HUES48 (cell line): ENCODE measurements around the gene BEND2.
"Not testable (repeated sequence)": the region's sequence is repeated elsewhere in the genome, so short reads cannot be mapped to it uniquely, and the experiment has no call there.

Source experiments
- H3K27ac ChIP-seq: one replicate; pipeline ENCODE4 v1.7.0; 2013; ENCODE audit warnings: low read depth, low read length, inconsistent platforms
- H3K27me3 ChIP-seq: 2 replicates; pipeline ENCODE4 v1.6.1; 2013; ENCODE audit warnings: mild to moderate bottlenecking, low read length; ENCODE audit not compliant: control insufficient read depth, insufficient read depth
- H3K36me3 ChIP-seq: 2 replicates; pipeline ENCODE4 v1.6.1; 2013; ENCODE audit warnings: low read length; ENCODE audit not compliant: control insufficient read depth, insufficient read depth
- H3K4me1 ChIP-seq: 2 replicates; pipeline ENCODE4 v1.6.1; 2013; ENCODE audit warnings: mild to moderate bottlenecking, low read length; ENCODE audit not compliant: control insufficient read depth, insufficient read depth
- H3K4me3 ChIP-seq: 2 replicates; pipeline ENCODE4 v1.5.1; 2013; ENCODE audit warnings: mild to moderate bottlenecking, low read depth, low read length
- H3K9ac ChIP-seq: 2 replicates; pipeline ENCODE4 v1.6.1; 2013; ENCODE audit warnings: mild to moderate bottlenecking, low read depth, low read length, moderate library complexity
- H3K9me3 ChIP-seq: 2 replicates; pipeline ENCODE4 v1.6.1; 2013; ENCODE audit warnings: low read length; ENCODE audit not compliant: control insufficient read depth, insufficient read depth

Gene BEND2

DNA sequence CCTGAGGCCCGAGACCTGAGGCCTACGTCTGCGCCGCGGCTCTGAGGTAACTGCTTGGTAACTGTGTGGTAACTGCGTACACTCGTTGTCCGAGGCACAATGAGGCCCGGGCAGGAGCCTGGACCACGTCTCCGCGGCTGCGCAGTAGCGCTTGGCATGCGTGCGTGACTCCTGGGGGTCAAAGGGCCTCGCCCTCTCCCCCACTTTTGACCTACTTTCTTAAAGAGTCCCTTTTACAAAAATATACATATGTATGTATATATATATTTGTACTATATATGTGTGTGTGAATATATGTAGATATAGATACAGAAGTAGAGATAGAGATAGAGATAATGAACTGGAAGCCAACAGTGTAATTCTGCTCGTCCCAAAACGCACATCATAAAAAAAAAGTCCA, at the start of gene BEND2:
BEND2 (minus strand) TSS at position 101 of the 400 bp plus-strand sequence. CDS start 136 bp downstream, outside the sequence.
- Histone ChIP-seq H3K9ac (no peak within 1 kb of the TSS), H3K27me3 (no peaks in the 10 kb centered on the region), H3K9me3 (peaks cover 6% of the 10 kb centered on the region; the same call in 1 of the 2 replicates), H3K36me3 (no peaks in the 10 kb centered on the region), H3K4me1 (no peaks in the 10 kb centered on the region), H3K27ac (no peak within 1 kb of the TSS), H3K4me3 (no peak within 1 kb of the TSS)

DNA sequence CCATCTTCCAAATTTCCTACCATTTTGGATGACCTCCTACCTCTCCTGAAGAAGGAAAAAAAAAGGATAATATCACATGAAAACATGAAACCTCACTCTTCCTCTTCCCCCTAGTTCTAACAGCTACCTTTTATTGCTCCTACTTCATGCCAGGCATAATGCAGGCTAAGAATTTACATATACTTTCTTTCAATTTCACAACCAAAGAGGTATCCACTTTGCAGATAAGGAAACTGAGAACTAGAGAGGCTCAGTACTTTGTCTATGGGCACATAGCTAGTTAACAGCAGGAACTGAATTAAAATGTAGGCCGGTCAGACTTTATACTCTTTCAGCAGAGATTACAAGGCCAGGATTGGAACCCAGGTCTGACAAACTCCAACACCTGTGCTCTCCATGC, 34.4 kb upstream of the BEND2 start:
- no peak overlapping the region for H3K9ac ChIP-seq
- peaks cover 9% of the 10 kb centered on the region for H3K9me3 ChIP-seq
- H3K4me1 ChIP-seq, result peaks cover 15% of the 10 kb centered on the region
- no peaks in the 10 kb centered on the region for H3K36me3 ChIP-seq
- H3K4me3 ChIP-seq, result no peak overlapping the region
- H3K27me3 ChIP-seq, result no peaks in the 10 kb centered on the region
- H3K27ac ChIP-seq, result no peak overlapping the region

DNA sequence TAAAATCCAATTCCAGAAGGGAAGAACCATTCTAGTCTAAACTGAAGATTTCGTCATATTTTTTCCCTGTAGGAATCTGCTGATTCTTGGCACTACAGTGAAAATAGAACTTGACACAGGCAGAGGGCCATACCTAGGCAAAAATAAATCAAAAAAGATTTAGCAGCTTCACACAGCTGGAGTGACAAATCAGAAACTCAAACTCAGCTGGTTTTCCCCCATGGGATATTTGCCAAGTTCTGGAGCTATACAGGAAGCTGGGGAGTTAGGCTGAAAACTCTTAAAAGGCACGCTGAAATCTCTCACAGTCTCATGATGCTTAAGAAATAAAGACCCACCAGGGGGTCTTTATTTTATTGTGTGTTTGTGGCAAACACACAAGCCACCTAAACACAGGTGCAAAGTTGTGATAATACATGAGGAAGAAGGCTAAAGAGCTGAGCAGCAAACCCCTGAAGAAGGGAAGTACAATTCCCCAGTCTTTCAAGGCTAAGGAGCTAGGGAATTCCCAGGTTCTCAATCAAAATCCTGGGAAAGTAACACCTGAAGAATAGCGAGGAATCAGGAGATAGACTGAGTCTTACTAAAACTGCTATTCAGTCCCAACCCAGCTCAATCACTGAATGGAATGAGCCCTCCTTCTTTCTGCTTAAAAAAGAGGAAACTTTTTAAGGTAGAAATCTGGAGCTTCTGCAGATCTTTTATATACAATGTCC, 32.1 kb upstream of the BEND2 start:
- Histone ChIP-seq H3K27me3 (no peaks in the 10 kb centered on the region), H3K27ac (peak overlapping the region; percentile 56), H3K9me3 (peaks cover 11% of the 10 kb centered on the region), H3K4me1 (peaks cover 11% of the 10 kb centered on the region), H3K4me3 (no peak overlapping the region), H3K9ac (no peak overlapping the region), H3K36me3 (no peaks in the 10 kb centered on the region)

DNA sequence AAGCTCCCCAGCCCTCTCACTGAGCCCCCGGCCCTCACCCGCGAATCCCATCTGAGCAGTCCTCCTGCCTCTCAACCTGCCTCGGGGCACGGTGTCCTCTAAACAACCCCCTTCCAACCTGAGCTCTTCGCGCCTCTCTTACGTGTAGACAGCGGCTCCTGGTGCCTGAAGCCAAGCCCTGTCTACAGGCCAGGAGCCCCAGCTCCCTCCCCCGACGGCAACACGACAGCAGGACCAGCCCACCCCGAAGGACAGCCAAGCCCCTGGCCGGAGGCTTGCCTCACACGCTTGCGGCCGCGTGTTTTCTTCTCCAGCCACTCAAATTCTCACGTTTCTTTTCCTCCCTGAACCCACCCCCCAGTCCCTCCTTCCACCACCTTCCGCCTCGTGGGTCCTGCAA, 9.0 kb upstream of the BEND2 start:
- H3K36me3 ChIP-seq, H3K27me3 ChIP-seq, H3K4me1 ChIP-seq, H3K9ac ChIP-seq, H3K9me3 ChIP-seq, H3K4me3 ChIP-seq, H3K27ac ChIP-seq: not testable (repeated sequence)

DNA sequence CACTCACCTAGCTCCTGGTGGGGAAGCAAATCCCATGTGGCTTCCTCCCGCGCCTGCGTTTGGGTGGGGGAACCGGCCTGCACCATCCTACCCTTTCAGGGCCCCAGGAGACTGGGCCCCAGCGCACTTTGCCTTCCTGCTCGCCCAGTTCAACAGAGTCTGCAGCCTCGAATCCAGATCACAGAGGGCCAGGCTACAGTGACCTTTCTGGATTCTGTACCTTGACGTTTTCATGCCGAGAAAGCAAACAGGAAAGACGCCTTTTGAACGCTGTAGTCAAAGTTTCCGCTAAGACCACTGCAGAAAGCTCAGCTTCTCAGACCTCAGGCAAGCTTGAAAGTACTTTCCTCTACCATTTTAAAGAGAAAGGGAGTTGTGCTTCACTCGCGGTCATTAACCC, 7.4 kb upstream of the BEND2 start:
- Histone ChIP-seq H3K9ac (no peak overlapping the region), H3K9me3 (peaks cover 6% of the 10 kb centered on the region; the same call in 1 of the 2 replicates), H3K27ac (no peak overlapping the region), H3K4me3 (no peak overlapping the region), H3K27me3 (no peaks in the 10 kb centered on the region), H3K4me1 (no peaks in the 10 kb centered on the region), H3K36me3 (no peaks in the 10 kb centered on the region)

DNA sequence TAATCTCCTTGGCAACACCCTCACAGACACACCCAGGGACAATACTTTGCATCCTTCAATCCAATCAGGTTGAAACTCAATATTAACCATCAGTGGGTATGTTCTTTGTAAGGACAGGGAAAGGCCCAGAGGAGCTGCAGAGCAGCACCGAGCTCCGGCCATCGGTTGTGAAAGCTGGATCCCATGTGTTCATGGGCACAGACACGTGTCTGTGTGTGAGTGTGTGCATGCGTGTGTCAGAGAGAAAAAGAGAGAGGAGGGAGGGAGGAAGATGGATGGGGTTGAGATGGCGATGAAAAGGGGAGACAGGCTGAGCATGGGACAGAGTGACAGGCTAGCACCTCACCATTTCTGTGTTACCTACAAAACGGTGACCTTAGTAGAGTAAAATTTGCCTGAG, 6.8 kb upstream of the BEND2 start:
- Histone ChIP-seq H3K4me1 (no peaks in the 10 kb centered on the region), H3K4me3 (no peak overlapping the region), H3K27me3 (no peaks in the 10 kb centered on the region), H3K27ac (no peak overlapping the region), H3K9ac (no peak overlapping the region), H3K36me3 (no peaks in the 10 kb centered on the region), H3K9me3 (peaks cover 6% of the 10 kb centered on the region; the same call in 1 of the 2 replicates)

DNA sequence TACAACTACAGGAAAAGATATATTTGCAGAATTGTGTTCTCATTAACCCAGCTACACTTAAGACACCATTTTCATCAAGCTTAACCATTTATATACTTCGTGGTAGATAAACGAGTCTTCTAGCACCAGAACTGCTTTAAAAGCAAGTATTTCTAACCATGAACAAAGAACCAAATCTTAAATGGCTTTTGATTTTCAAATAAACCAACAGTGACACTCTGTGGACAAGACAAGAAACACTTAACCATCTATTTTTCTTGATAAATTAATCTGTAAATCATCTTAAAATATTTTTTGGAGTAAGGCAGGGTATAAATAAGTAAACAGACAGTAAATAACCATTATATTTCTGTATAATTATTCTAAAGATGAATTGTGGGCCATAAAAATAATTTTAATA, 10.2 kb downstream of the BEND2 start:
- no peaks in the 10 kb centered on the region for H3K27me3 ChIP-seq
- no peak overlapping the region for H3K9ac ChIP-seq
- H3K36me3 ChIP-seq, result no peaks in the 10 kb centered on the region

DNA sequence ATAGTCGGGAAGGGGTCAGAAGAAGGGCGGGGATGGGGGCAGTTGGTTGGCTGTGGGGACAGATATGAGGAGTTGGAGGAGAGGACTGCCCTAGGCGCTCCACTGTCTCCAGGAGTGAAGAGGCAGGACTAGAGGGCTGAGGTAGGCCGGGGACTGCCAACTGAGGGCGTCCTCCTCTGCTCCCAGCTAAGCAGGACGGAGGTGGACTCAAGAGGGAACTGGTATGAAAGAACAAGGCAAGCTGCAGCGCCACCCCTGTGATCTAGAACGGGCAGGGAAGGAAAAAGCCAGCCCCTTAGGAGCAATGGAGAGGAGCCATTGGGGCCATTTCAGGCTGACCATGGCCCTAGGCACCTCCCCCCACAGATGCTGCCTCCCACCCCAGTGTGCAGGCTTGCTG, 14.0 kb downstream of the BEND2 start:
- Histone ChIP-seq H3K4me3 (no peak overlapping the region), H3K27me3 (no peaks in the 10 kb centered on the region), H3K4me1 (no peaks in the 10 kb centered on the region), H3K9me3 (peaks cover 12% of the 10 kb centered on the region), H3K27ac (no peak overlapping the region), H3K9ac (no peak overlapping the region), H3K36me3 (no peaks in the 10 kb centered on the region)

More for the DNA sequence above, 10.2 kb downstream of the BEND2 start:
- Histone ChIP-seq H3K27ac (no peak overlapping the region), H3K9me3 (peaks cover 8% of the 10 kb centered on the region; the same call in 1 of the 2 replicates), H3K4me1 (no peaks in the 10 kb centered on the region), H3K4me3 (no peak overlapping the region)

DNA sequence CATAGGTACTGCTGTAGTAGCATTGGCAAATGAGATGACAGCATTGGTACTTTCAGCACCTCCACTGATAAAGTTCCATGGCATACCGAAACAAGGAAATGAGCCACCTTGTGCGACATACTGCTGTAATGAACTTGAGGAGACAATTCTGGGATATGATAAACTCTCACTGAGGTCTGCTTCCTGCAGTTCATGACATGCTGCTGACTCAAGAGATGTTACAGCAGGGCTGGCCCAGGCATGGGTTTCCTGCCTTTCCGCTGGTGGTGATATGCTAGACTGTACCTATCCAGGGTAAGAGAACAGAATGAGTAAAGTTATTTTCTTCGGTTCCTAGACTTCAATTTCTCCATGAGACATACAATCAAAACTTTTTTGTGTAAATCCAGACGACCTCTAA, 17.1 kb downstream of the BEND2 start:
- Histone ChIP-seq H3K9ac (no peak overlapping the region), H3K27ac (no peak overlapping the region), H3K36me3 (no peaks in the 10 kb centered on the region), H3K4me1 (no peaks in the 10 kb centered on the region), H3K9me3 (peaks cover 12% of the 10 kb centered on the region), H3K27me3 (no peaks in the 10 kb centered on the region), H3K4me3 (no peak overlapping the region)

DNA sequence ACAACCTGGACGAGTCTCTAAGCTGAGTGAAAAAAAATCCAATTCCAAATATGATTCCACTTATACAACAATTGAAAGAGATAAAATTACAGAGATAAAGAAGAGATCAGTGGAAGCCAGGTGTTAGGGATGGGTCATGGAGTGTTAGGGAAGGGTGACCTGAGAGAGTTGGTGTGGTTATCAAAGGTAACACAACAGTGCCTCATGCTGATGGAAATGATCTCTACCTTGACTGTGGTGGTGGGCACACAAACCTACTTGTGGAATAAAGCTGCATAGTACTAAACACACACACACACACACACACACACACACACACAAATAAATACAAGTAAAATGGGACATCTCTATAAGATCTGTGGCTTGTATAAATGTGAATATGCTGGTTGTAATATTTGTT, 26.0 kb downstream of the BEND2 start:
- Histone ChIP-seq H3K27ac (no peak overlapping the region), H3K36me3 (no peaks in the 10 kb centered on the region), H3K4me3 (no peak overlapping the region), H3K9ac (no peak overlapping the region), H3K27me3 (no peaks in the 10 kb centered on the region), H3K4me1 (no peaks in the 10 kb centered on the region), H3K9me3 (peaks cover 5% of the 10 kb centered on the region; the same call in 1 of the 2 replicates)

DNA sequence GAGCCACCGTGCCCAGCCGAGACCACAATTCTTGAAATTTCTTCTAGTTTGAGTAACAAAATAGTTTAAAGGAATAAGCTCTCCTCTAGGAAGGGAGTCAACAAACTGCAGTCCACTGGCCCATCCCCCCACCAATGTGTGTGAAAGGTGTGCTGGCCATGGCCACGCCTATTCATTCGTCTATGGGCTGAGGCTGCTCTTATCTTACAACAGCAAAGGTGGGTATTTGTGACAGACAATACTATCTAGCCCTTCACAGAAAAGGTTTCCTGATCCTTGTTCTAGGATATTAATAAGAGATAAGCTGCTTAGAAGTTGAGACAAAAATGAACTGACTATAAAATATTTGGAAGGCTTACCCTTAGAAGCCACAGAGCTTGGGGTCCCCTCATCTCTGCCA, 41.2 kb downstream of the BEND2 start:
- H3K36me3 ChIP-seq, result no peaks in the 10 kb centered on the region
- no peaks in the 10 kb centered on the region for H3K27me3 ChIP-seq
- H3K9me3 ChIP-seq, result peaks cover 2% of the 10 kb centered on the region

More for the DNA sequence above, 41.2 kb downstream of the BEND2 start:
- no peak overlapping the region for H3K9ac ChIP-seq
- H3K4me1 ChIP-seq, result no peaks in the 10 kb centered on the region
- no peak overlapping the region for H3K4me3 ChIP-seq
- H3K27ac ChIP-seq, result no peak overlapping the region
